Activated T-cell treated with anti-CD3 and anti-CD28 coated beads, Interleukin-2, amount 50 U/mL, for 72 hours (primary cell): ENCODE measurements around the gene IKZF5. TPM values are rescaled to one million over a fixed set of nuclear protein-coding genes. Genes with fewer than 3 reads are reported as not detected.

Experiments
- ATAC-seq, 2 donors: fragments of 150-1000 bp; cut with Tn5 transposase; replicated peaks in 1 of 2; 2 replicates each; pipeline ENCODE4 v1.10.0; 2021; ENCODE audit warnings: moderate library complexity in 2 of 2, mild to moderate bottlenecking in 1 of 2
- DNase-seq, 2 donors: peaks; one replicate each; pipeline ENCODE4 v3.0.0; 2021 to 2022; ENCODE audit warnings: mixed read lengths in 1 of 2
- H3K27ac Mint-ChIP-seq: one replicate; pipeline ENCODE4 v1.8.0; 2022; ENCODE audit warnings: mild to moderate bottlenecking, moderate library complexity, mixed read lengths
- H3K27me3 Mint-ChIP-seq: one replicate; pipeline ENCODE4 v1.8.0; 2022; ENCODE audit warnings: low read depth, mixed read lengths
- H3K36me3 Mint-ChIP-seq, 2 donors: one replicate each; pipeline ENCODE4 v1.8.0; 2022; ENCODE audit warnings: mixed read lengths in 2 of 2, mild to moderate bottlenecking in 1 of 2; ENCODE audit not compliant: insufficient read depth in 2 of 2
- H3K4me1 Mint-ChIP-seq: one replicate; pipeline ENCODE4 v1.8.0; 2022; ENCODE audit warnings: low read depth, mixed read lengths
- H3K4me3 Mint-ChIP-seq, 2 donors: one replicate each; pipeline ENCODE4 v1.8.0; 2022; ENCODE audit warnings: mild to moderate bottlenecking in 2 of 2, mixed read lengths in 2 of 2, moderate library complexity in 2 of 2
- H3K9me3 Mint-ChIP-seq, 2 donors: one replicate each; pipeline ENCODE4 v1.8.0; 2022; ENCODE audit warnings: mixed read lengths in 2 of 2
- total RNA-seq, 2 donors: library from RNA; stranded (reverse); gene quantifications; one replicate each; pipeline ENCODE4 v1.2.3, GENCODE V29; 2022

Gene IKZF5
- total RNA-seq, 2 donors from 2014 or later = 13.2 to 15.2 TPM

DNA sequence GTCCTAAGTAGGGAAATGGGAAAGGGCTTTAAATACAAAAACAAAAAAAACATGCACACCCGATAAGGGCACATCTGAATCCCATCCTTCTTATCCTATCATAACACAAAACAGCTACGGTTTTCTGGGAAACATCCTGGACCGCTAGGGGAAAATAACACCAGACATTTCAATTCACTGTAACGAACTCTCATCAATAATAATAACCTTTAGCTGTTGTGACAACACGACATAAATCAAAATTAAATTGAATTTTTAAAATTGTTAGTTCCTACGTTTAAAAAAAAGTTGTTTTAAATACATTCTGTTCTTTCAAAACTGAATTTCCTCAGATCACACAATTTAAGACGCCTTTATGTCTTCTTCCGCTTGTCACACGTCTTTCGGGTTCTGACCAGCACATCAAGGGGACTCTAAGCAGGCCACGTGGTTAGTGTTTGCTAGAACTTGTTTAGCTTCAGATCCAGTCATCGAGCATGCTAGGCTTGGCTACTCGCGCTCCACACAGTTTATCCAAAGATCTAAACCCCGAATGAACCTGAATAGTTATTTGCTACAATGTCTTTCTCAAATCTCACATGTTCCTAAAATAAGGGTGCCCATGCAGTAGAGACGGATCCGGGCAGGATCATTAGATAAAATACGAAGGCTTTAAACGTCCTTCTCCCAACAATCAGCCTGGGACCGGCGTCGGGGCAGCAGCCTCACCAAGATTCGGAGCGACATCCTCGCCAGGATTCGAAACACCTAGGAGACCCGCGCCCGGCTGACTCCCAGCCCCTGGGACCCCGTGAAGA lies 839 bp downstream of the IKZF5 start:
- DNase-seq (peak; percentile 51 to 62), ATAC-seq (peak; percentile 49 to 59)
- Mint-ChIP-seq H3K4me1 (peaks cover 50% of the 10 kb centered on the region), H3K27ac (peak overlapping the region; percentile 99), H3K9me3 (no peaks in the 10 kb centered on the region), H3K36me3 (peaks cover 6 to 11% of the 10 kb centered on the region in 2 donors), H3K27me3 (no peaks in the 10 kb centered on the region), H3K4me3 (peak overlapping the region; percentile 95 to 98)

DNA sequence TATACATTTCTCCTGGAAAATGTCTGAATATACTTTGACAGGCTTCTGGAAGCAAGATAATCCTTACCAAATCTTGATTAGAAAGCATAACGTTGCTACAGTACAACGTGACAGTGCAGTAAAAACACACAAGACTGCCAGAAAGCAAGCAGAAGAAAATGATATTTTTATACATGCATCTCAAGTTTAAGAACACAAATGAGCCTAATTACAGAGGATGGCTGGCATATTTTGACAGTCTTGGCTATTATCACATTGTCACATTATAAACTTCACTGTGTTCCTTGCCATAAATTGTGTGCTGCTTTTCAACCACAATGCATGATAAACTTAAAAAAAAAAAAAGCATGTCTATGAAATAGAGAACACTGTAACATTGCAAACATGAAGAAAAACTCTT lies 4.3 kb downstream of the IKZF5 start:
- peaks cover 9 to 15% of the 10 kb centered on the region in 2 donors for H3K36me3 Mint-ChIP-seq

DNA sequence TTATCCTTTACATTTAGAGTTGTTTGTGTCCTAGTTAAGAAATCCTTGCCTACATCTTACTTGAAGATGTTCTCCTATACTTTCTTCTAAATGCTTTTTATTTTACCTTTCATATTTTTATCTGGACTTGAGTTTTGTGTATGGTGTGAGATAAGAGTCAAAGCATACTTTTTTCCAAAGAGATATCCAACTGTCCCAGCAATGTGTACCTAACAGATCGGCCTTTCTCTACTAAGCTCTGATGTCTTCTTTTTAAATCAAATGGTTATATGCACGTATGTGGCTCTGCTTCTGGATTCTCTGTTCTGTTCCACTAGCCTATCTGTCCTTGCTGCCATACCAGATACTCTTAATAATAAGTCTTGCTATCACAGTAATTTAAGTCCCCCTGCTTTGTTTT lies 7.2 kb downstream of the IKZF5 start:
- DNase-seq = no peak
- no peaks in the 10 kb centered on the region for H3K27me3 Mint-ChIP-seq
- no peak for ATAC-seq
- H3K9me3 Mint-ChIP-seq = no peaks in the 10 kb centered on the region
- H3K4me3 Mint-ChIP-seq = peak overlapping the region in 1 of 2 donors; percentile 21
- peaks cover 3 to 10% of the 10 kb centered on the region in 2 donors for H3K36me3 Mint-ChIP-seq
- peak overlapping the region; percentile 86 for H3K27ac Mint-ChIP-seq
- peaks cover 34% of the 10 kb centered on the region for H3K4me1 Mint-ChIP-seq

More for the DNA sequence above, 4.3 kb downstream of the IKZF5 start:
- DNase-seq = no peak
- Mint-ChIP-seq H3K4me3 (no peak overlapping the region), H3K9me3 (no peaks in the 10 kb centered on the region), H3K27me3 (no peaks in the 10 kb centered on the region), H3K4me1 (peaks cover 53% of the 10 kb centered on the region), H3K27ac (no peak overlapping the region)
- ATAC-seq = no peak

DNA sequence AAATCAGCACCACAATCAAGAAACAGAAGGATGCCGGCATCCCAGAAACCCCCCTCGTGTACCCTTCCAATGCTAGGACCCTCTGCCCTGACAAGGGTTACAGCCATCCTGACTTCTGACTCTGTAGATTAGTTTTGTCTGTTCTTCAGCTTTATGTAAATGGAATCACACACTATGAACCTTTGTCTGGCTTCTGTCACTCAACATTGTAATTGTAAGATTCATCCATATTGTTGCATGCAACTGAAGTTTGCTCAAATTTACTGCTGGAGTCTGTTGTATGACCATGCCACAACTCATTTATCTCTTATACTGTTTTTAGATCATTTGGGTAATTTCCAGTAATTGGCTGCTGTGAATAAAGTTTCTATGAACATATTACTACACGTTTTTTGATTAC lies 8.4 kb downstream of the IKZF5 start:
- no peaks in the 10 kb centered on the region for H3K27me3 Mint-ChIP-seq
- DNase-seq (no peak), ATAC-seq (peak in 1 of 2 donors; percentile 62)
- H3K27ac Mint-ChIP-seq = peak overlapping the region; percentile 55
- H3K36me3 Mint-ChIP-seq = peaks cover 3 to 16% of the 10 kb centered on the region in 2 donors
- H3K4me1 Mint-ChIP-seq = peaks cover 22% of the 10 kb centered on the region
- no peaks in the 10 kb centered on the region for H3K9me3 Mint-ChIP-seq
- peak overlapping the region in 1 of 2 donors; percentile 5 for H3K4me3 Mint-ChIP-seq

DNA sequence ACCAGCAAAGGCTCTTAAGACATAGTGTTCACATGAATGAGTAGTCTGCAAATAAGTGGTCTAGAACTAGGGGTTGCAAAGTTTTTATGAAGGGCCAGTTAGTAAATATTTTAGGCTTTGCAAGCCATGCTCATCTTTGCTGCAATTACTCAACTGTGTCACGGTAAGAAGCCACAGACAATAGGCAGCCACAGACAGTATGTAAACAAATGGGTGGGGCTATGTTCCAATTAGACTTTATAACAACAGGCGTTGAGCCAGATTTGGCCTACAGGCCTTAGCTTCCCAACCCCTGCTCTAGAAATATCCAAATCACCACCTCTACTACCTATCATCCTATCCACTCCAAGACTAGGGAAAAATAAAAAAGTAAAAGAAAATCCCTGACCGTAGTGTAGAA lies 9.2 kb downstream of the IKZF5 start:
- Mint-ChIP-seq H3K4me1 (peaks cover 21% of the 10 kb centered on the region), H3K9me3 (no peaks in the 10 kb centered on the region), H3K27ac (peak overlapping the region; percentile 55), H3K27me3 (no peaks in the 10 kb centered on the region), H3K36me3 (peaks cover 3 to 18% of the 10 kb centered on the region in 2 donors), H3K4me3 (no peak overlapping the region)
- DNase-seq (no peak), ATAC-seq (no peak)

DNA sequence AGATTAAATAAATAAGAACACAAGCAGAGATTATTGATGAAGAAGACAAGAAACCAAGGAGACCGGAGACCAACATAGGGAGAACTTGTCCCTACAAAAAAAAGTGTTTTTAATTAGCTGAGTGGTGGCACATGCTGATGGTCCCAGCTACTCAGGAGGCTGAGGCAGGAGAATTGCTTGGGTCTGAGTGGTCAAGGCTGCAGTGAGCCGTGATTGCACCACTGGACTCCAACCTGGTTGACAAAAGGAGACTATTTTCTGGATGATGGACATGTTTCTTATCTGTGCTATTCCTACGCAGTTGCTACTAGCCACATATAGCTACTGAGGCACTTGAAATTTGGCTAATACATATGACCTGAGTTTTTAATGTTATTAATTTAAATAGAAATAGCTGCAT lies 9.7 kb downstream of the IKZF5 start:
- Mint-ChIP-seq H3K36me3 (peaks cover 3 to 20% of the 10 kb centered on the region in 2 donors), H3K27ac (peak overlapping the region; percentile 55)

DNA sequence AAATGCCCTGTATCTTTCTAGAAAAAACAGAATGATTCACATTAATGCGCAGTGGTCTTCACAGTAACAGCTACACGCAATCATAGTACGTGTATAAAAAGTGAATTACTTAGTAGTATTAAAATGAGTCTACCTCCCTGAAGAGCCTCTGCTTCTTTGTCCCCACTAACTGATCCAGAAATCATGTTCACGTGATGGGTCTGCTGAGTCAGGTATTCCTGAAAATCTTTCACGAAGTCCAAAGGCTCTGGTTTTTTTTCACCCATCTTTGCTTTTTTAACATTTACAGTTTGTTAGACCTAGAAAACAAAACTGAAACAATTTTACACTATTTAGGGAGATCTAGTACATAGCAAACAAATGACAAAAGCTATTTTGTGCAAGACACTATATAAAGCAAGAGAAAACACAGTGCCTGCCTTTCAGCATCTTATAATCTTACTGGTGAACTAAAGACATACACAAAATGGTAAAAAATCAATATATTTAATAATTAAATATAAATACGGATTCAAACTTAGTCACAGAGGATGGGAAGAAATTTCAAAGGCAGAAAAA lies 10.2 kb downstream of the IKZF5 start:
- DNase-seq (no peak), ATAC-seq (no peak)
- Mint-ChIP-seq H3K4me3 (no peak overlapping the region), H3K36me3 (peaks cover 3 to 21% of the 10 kb centered on the region in 2 donors), H3K9me3 (no peaks in the 10 kb centered on the region), H3K27me3 (no peaks in the 10 kb centered on the region), H3K27ac (peak overlapping the region; percentile 71), H3K4me1 (peaks cover 21% of the 10 kb centered on the region)

More for the DNA sequence above, 9.7 kb downstream of the IKZF5 start:
- Mint-ChIP-seq H3K27me3 (no peaks in the 10 kb centered on the region), H3K9me3 (no peaks in the 10 kb centered on the region), H3K4me3 (no peak overlapping the region), H3K4me1 (peaks cover 21% of the 10 kb centered on the region)
- DNase-seq (no peak), ATAC-seq (no peak)

DNA sequence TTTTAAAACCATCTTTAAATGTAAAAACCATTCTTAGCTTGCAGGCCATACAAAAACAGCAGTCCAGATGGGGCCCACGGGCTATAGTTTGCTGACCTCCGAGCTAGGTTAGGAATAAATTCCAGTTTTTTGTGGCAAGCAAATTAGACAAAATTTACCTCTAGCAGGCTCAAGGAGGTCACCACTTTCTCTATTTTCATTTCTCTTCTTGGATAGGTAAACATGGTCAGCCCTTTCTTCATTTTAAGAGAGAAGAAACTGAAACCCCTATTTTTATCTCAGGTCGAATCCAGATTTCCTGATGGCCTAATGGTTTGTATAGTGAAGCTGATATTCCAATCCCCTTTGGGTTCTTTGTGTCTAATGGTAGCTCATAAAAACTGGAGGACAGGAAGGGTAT lies 10.7 kb downstream of the IKZF5 start:
- no peak for DNase-seq
- Mint-ChIP-seq H3K27ac (peak overlapping the region; percentile 71), H3K4me3 (no peak overlapping the region), H3K27me3 (no peaks in the 10 kb centered on the region), H3K9me3 (no peaks in the 10 kb centered on the region), H3K36me3 (peaks cover 3 to 21% of the 10 kb centered on the region in 2 donors), H3K4me1 (peaks cover 21% of the 10 kb centered on the region)
- ATAC-seq = no peak

DNA sequence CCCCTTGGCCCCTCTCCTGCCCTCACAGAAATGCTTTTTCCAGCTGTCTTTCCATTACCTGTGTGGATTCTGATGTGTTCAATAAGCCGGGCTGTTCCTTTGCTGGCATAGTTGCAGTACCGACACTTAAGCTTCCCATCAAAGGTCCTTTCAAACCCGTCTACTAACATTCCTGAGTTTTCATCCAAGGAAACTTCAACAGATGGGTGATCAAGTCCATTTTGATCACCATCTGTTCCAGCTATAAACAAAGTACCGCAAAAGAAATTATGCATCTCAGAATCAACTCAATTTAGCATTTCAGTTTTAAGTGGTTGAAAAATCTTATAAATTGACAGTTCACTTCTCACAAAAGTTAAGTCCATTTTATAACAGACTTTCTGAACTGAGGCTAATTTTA lies 12.7 kb downstream of the IKZF5 start:
- ATAC-seq (no peak), DNase-seq (no peak)
- no peak overlapping the region for H3K27ac Mint-ChIP-seq
- H3K36me3 Mint-ChIP-seq = peaks cover 0 to 18% of the 10 kb centered on the region in 2 donors
- no peaks in the 10 kb centered on the region for H3K9me3 Mint-ChIP-seq
- H3K4me3 Mint-ChIP-seq = no peak overlapping the region
- H3K27me3 Mint-ChIP-seq = no peaks in the 10 kb centered on the region
- H3K4me1 Mint-ChIP-seq = peaks cover 8% of the 10 kb centered on the region

DNA sequence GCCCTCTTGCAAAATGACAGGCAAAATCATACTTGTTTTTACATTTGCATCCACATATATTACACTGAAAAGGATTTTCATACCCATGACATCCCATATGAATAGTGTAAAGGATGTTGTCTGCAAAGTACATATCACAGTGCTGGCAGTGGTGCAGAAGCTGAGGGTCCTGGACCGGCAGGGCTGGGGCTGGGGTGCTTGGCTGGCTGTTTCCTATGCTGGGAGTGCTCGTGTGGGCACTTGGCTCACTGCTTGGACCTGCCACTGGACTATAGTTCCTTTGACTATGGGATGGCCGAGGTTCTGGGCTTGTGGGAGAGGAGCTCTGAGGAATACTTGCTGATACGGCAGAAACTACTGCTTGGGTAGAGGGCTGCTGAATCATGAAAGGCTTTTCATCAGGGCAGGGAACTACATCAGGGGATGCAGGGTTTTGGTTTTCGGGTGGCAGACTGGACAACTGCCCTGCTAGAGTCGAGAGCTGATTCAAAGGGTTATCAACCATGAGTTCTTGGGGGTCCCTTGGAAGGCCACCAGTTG lies 14.7 kb downstream of the IKZF5 start:
- no peak for DNase-seq
- Mint-ChIP-seq H3K36me3 (peaks cover 0 to 19% of the 10 kb centered on the region in 2 donors), H3K4me1 (no peaks in the 10 kb centered on the region), H3K9me3 (no peaks in the 10 kb centered on the region), H3K4me3 (no peak overlapping the region), H3K27me3 (no peaks in the 10 kb centered on the region), H3K27ac (peak overlapping the region; percentile 27)
- no peak for ATAC-seq

DNA sequence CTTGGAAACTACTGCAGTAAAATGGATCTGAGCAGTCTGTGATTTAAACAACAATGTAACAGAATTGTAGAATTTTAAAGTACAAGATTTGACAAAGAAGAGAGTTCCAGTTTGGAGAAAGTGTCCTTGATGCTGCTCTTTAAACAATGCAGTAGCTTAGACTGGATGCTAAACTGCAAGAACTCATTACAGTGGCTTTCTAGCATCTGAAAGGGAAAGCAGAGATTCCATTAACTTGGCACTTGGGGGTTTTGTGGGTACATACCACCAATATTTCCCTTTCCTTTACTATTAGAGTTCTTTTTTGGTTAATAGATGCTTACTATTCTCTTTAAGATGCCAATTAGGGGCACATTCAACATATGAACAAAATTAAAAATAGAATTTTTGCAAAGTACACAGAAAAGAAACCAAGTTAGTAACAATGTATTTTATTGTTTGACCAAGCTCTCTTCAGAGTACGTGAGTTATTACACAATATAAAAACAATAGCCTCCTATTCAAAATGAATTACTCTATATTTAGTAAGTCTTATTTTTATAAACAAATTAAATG lies 16.5 kb downstream of the IKZF5 start:
- Mint-ChIP-seq H3K4me3 (no peak overlapping the region), H3K27me3 (no peaks in the 10 kb centered on the region), H3K4me1 (no peaks in the 10 kb centered on the region), H3K27ac (peak overlapping the region; percentile 33), H3K36me3 (peaks cover 0 to 18% of the 10 kb centered on the region in 2 donors), H3K9me3 (no peaks in the 10 kb centered on the region)
- DNase-seq = no peak
- ATAC-seq = no peak

DNA sequence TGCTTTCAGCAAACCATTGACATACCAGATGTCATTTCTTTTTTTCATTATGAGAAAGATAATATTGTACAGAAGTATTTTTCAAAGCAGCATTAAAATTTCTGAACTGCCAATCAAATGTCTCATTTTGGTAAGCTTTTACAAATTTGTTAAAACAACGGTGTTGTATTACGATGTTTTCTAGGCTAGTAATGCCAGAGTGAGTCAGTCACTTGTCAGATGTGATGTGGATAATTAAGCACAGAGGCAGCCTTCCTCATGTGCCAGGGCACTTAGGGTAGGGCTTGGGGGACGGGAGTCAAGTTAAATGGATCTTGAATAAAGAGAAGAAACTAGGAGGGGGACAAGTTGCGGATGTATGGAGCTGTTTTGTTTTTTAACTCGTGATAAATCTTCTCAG lies 18.3 kb downstream of the IKZF5 start:
- Mint-ChIP-seq H3K36me3 (peaks cover 0 to 13% of the 10 kb centered on the region in 2 donors), H3K27ac (no peak overlapping the region)

DNA sequence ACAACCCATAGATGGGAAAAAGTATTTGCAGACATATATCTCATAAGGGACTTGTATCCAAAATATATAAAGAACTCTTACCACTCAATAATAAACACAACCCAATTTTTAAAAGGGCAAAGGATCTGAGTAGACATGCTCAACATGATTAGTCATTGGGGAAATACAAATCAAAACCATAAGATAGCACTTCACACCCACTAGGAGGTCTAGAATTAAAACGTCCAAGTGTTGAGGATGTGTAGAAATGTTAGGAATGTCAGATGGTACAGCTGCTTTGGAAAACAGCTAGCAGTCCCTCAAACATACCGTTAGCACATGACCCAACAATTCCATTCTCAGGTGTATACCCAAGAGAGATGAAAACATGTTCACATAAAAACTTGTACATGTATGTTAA lies 20.1 kb downstream of the IKZF5 start:
- DNase-seq (no peak), ATAC-seq (no peak)
- H3K27me3 Mint-ChIP-seq = no peaks in the 10 kb centered on the region
- H3K4me3 Mint-ChIP-seq = no peak overlapping the region
- H3K4me1 Mint-ChIP-seq = no peaks in the 10 kb centered on the region
- peaks cover 0 to 6% of the 10 kb centered on the region in 2 donors for H3K36me3 Mint-ChIP-seq
- no peaks in the 10 kb centered on the region for H3K9me3 Mint-ChIP-seq
- no peak overlapping the region for H3K27ac Mint-ChIP-seq

More for the DNA sequence above, 18.3 kb downstream of the IKZF5 start:
- Mint-ChIP-seq H3K4me3 (no peak overlapping the region), H3K9me3 (no peaks in the 10 kb centered on the region), H3K4me1 (no peaks in the 10 kb centered on the region), H3K27me3 (no peaks in the 10 kb centered on the region)
- DNase-seq (no peak), ATAC-seq (no peak)
